HG03565 (cell line): Measurements from ENCODE around the gene KCTD11.

ENCODE experiments used
- ATAC-seq: cut with Tn5 transposase; IDR thresholded peaks from one replicate; pipeline ENCODE4 v1.9.1; 2021; ENCODE audit warnings: mild to moderate bottlenecking, moderate library complexity; ENCODE audit not compliant: unreplicated experiment

Gene KCTD11

DNA sequence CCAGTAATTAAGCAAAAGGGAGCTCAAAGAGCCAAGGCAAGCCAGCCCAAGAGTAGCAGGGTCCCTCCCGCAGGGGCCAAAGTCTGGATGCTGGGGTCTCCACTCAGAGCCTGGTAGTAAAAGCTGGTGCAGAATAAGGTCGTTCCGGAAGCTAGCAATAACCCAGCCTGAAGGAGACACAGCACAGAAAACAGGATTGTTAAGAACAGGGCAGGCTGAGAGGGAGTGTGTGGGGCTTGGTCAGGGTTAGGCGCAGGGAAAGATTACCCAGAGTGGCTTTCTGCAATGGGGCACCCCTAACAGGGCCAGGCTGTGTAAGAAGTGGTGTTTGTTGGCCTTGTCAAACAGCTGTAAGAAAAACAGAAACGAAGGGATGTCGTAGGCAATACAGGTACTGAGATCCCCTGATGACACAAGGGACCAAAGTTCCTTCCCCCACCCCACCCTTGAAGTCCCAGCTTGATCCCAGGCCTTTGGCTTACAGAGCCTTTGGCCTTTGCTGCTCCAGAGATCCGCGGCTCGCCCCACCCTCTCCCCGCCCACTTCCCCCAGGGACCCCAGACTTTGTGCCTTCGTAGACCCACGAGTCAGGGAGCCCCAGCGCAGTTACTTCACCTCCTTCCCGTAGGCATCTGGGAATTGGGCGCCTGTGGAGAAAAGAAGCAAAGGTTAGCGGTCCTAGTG, 51.2 kb downstream of the KCTD11 start:
- no peak for ATAC-seq

DNA sequence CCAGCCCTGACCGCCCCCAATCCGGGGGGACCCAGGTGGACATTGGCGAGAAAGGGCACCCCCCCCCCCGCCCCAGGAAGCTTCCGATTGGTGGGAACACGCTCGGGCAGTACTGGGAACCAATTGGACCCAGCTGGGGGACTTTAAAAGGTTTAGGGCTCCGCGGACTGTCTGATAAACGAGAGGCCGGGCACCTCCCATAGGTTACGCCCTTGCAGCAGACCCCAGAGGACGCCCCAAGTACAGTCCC, 51.7 kb downstream of the KCTD11 start:
- ATAC-seq, result no peak

DNA sequence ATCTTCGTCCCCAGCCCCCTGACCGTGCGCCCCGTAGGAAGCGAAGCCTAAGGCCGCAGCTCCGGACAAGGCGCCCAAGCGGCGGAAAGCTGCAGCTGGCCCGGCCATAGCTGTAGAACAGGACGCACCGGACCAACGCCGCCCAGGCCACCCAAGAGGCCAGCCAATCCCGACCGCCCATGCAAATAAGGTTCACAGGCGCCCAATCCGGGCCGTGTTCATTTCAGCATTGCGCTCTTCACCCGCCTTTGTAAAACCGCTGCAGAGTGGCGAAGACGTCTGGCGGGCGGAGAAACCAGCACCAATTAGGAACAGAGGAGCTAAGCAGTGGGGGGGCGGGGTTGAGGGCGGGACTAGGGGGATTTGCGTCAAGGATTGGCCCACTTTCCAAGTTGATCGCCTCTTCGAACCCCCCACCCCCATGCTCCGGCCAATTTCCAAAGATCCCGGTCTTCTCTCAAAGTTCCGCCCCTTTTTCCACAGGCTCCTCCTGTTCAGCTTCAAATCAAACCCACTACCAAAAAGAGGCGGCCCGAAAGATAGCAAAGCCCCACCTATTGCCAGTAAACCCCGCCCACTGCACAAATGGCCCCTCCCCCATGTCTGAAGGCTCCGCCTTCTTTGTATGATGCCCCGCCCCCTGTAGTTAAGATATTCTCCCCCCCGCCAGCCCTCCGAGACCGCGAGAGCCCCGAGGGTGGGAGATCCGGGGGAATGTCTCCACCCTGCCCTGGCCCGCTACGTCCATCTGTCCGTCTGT, 52.2 kb downstream of the KCTD11 start, which contains the start of gene TMEM256:
Gene TMEM256 (minus strand): TSS at position 121 of the 760 bp plus-strand sequence. CDS start 13 bp downstream, at position 108.
- peak; percentile 93 for ATAC-seq
